Natural killer cell (primary cell): ENCODE results near the gene PRKN. TPM values are rescaled to one million over a fixed set of nuclear protein-coding genes. Genes with fewer than 3 reads are reported as not detected.

Experiments
- ATAC-seq, 3 donors: fragments of 150-1000 bp in 2 of 3; fragments of 200-7000 bp in 1 of 3; cut with Tn5 transposase; 1 replicate in 1 of 3; 2 replicates in 2 of 3; pipeline ENCODE4 v1.10.0; 2021; ENCODE audit warnings: mild to moderate bottlenecking in 2 of 3, moderate library complexity in 2 of 3
- DNase-seq, 2 donors: peaks; one replicate each; pipeline versions ENCODE4 v3.0.0 to v3.0.0-alpha.2; 2013 to 2021; ENCODE audit warnings: mixed read lengths in 1 of 2
- H3K27ac ChIP-seq: one replicate; pipeline ENCODE4 v1.5.1; 2013; ENCODE audit warnings: mild to moderate bottlenecking, low read length
- H3K27me3 ChIP-seq: one replicate; pipeline ENCODE4 v1.6.1; 2013; ENCODE audit warnings: low read length; ENCODE audit not compliant: control insufficient read depth, insufficient read depth
- H3K36me3 ChIP-seq: one replicate; pipeline ENCODE4 v1.6.1; 2013; ENCODE audit warnings: low read length; ENCODE audit not compliant: control insufficient read depth, insufficient read depth
- H3K4me1 ChIP-seq: one replicate; pipeline ENCODE4 v1.6.1; 2013; ENCODE audit warnings: low read length; ENCODE audit not compliant: control insufficient read depth, insufficient read depth
- H3K4me3 ChIP-seq: one replicate; pipeline ENCODE4 v1.5.1; 2013; ENCODE audit warnings: low read length
- H3K9me3 ChIP-seq: one replicate; pipeline ENCODE4 v1.6.1; 2013; ENCODE audit warnings: low read length; ENCODE audit not compliant: control insufficient read depth, insufficient read depth
- H3K27ac Mint-ChIP-seq, 2 donors: one replicate each; pipeline ENCODE4 v1.8.0; 2022; ENCODE audit warnings: mild to moderate bottlenecking in 2 of 2, mixed read lengths in 2 of 2, moderate library complexity in 1 of 2
- H3K27me3 Mint-ChIP-seq, 2 donors: one replicate each; pipeline ENCODE4 v1.8.0; 2022; ENCODE audit warnings: low read depth in 2 of 2, mixed read lengths in 2 of 2
- H3K36me3 Mint-ChIP-seq: one replicate; pipeline ENCODE4 v1.8.0; 2022; ENCODE audit warnings: mixed read lengths
- H3K4me1 Mint-ChIP-seq, 2 donors: one replicate each; pipeline ENCODE4 v1.8.0; 2022; ENCODE audit warnings: mixed read lengths in 2 of 2
- H3K4me3 Mint-ChIP-seq: one replicate; pipeline ENCODE4 v1.8.0; 2022; ENCODE audit warnings: mild to moderate bottlenecking, moderate library complexity, mixed read lengths
- H3K9me3 Mint-ChIP-seq, 2 donors: one replicate each; pipeline ENCODE4 v1.8.0; 2022; ENCODE audit warnings: mixed read lengths in 2 of 2
- CTCF ChIP-seq: fragments of 200-600 bp; IDR thresholded peaks from one replicate; pipeline ENCODE4 v1.8.0; 2022; ENCODE audit warnings: antibody characterized with exemption
- WGBS: methylation state at CpG from one replicate; pipeline ENCODE4 v1.1.7; 2013; ENCODE audit warnings: missing lambda C conversion rate; ENCODE audit not compliant: insufficient coverage; 5-methylcytosine and 5-hydroxymethylcytosine counted together
- intact Hi-C: fragments of 100-400 bp; cut with micrococcal nuclease; formaldehyde crosslinking; loops from one replicate; pipeline ENCODE4 v1.14.2; 2022
- total RNA-seq, 4 donors: library from RNA; stranded (reverse); fragments of 120-200 nt in 1 of 4; gene quantifications; one replicate each; pipeline versions ENCODE4 v1.2.3 to v1.2.4, GENCODE V29; 2013 to 2022

The PRKN gene
- total RNA-seq, 3 donors from 2014 or later (not counting 1 experiment from before 2014, with no cell fraction given): 1.4 to 1.9 (median 1.9) TPM

- no peaks in the 10 kb centered on the region for H3K27me3 ChIP-seq
- no peak overlapping the region for H3K27ac ChIP-seq
- Mint-ChIP-seq H3K4me3 (no peak overlapping the region), H3K27me3 (no peaks in the 10 kb centered on the region), H3K4me1 (no peaks in the 10 kb centered on the region), H3K27ac (no peak overlapping the region), H3K36me3 (no peaks in the 10 kb centered on the region), H3K9me3 (no peaks in the 10 kb centered on the region)
- ATAC-seq (no peak), DNase-seq (no peak)
- no peaks in the 10 kb centered on the region for H3K9me3 ChIP-seq
- intact Hi-C loops: no loop called here
- no peaks in the 10 kb centered on the region for H3K4me1 ChIP-seq
- no CpG with 5 or more reads among the region's 3 CpGs for WGBS
- TF ChIP-seq CTCF: no peak
- H3K36me3 ChIP-seq: no peaks in the 10 kb centered on the region
- H3K4me3 ChIP-seq: no peak overlapping the region
Observed at GRCh38 chr6:162198925-162199324, 528.6 kb downstream of the PRKN start.

DNA sequence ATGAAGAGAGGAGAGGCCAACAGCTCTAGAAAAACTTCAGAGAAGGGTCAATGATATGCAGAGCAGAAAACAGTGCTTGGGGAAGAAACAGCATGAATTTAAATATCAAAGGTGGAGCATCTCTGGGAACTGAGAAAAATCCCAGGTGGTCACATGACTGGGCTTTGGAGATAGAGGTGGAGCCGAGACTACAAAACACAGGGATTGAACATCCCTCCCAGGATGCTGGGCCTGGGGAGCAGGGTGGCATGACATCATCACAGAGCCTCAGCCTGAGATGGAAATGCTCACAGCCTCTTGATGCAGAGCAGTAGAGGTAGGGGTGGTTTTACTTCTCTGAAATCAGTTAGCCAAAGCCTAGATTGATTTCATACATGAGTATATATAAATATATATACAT, 529.5 kb downstream of the PRKN start:
- Histone ChIP-seq H3K36me3 (no peaks in the 10 kb centered on the region), H3K4me1 (no peaks in the 10 kb centered on the region), H3K27me3 (no peaks in the 10 kb centered on the region), H3K9me3 (no peaks in the 10 kb centered on the region), H3K27ac (no peak overlapping the region), H3K4me3 (no peak overlapping the region)
- no peak overlapping the region for H3K27ac Mint-ChIP-seq
- no peak for DNase-seq
- intact Hi-C loops: no loop called here
- 93% methylated on average over 1 of the region's 1 CpG for WGBS
- no peak for TF ChIP-seq CTCF
- H3K27me3 Mint-ChIP-seq: no peaks in the 10 kb centered on the region
- H3K4me1 Mint-ChIP-seq: no peaks in the 10 kb centered on the region
- no peak for ATAC-seq
- no peaks in the 10 kb centered on the region for H3K36me3 Mint-ChIP-seq
- peaks cover 0 to 2% of the 10 kb centered on the region in 2 donors for H3K9me3 Mint-ChIP-seq
- H3K4me3 Mint-ChIP-seq: no peak overlapping the region

DNA sequence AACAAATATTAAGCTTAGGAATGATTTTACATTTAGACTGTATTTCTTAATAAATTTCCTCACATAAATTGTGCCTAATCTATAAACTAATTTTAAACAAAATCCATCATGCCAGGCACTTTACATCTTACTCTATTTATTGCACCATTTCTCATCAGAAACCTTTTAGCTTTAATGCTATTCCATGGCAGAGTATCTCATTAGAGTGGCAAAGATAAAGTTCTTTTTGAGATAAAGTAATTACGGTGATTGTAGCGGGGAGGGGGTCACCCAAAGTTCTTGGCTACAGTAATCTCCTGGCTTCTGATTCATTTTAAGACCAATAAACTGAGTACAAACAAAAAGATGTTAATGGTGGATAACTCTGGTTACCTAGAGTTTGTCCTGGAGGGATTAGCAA, 532.1 kb downstream of the PRKN start:
- peaks cover 0 to 2% of the 10 kb centered on the region in 2 donors for H3K9me3 Mint-ChIP-seq
- no peak overlapping the region for H3K27ac Mint-ChIP-seq
- DNase-seq (no peak), ATAC-seq (no peak)
- H3K27me3 Mint-ChIP-seq: no peaks in the 10 kb centered on the region
- no peaks in the 10 kb centered on the region for H3K36me3 Mint-ChIP-seq
- Histone ChIP-seq H3K27me3 (no peaks in the 10 kb centered on the region), H3K36me3 (no peaks in the 10 kb centered on the region), H3K4me3 (no peak overlapping the region), H3K4me1 (no peaks in the 10 kb centered on the region), H3K27ac (no peak overlapping the region), H3K9me3 (no peaks in the 10 kb centered on the region)
- H3K4me3 Mint-ChIP-seq: no peak overlapping the region
- no peak for TF ChIP-seq CTCF
- H3K4me1 Mint-ChIP-seq: no peaks in the 10 kb centered on the region
- WGBS: 100% methylated on average over 2 of the region's 2 CpGs
- intact Hi-C loops: no loop called here

DNA sequence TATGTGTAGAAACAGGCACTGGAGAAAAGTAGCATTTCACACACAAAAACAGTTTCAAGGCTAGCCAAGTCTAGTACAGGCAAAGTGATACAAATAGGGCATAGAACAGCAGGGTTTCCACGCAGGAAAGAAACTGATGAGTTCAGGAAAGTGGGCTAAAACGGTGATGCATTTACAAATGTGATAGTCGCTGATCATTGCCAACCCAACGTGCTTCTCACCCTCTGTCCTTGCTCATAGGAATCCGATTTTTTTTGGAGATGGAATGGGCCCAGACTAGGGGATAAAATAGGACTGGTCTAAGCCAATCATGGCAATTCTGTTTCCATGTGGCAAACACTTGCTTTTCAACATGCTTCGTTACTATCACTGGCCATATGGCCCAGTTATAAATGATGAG, 536.6 kb downstream of the PRKN start:
- H3K27me3 Mint-ChIP-seq: no peaks in the 10 kb centered on the region
- no peak overlapping the region for H3K4me3 ChIP-seq
- TF ChIP-seq CTCF: no peak
- DNase-seq: no peak
- H3K4me3 Mint-ChIP-seq: no peak overlapping the region
- no peak for ATAC-seq
- no peak overlapping the region for H3K27ac ChIP-seq
- H3K36me3 Mint-ChIP-seq: no peaks in the 10 kb centered on the region
- no peaks in the 10 kb centered on the region for H3K36me3 ChIP-seq
- H3K4me1 ChIP-seq: no peaks in the 10 kb centered on the region
- H3K9me3 Mint-ChIP-seq: peaks cover 2 to 5% of the 10 kb centered on the region in 2 donors
- H3K27me3 ChIP-seq: no peaks in the 10 kb centered on the region
- WGBS: 92% methylated on average over 6 of the region's 6 CpGs
- H3K9me3 ChIP-seq: no peaks in the 10 kb centered on the region
- intact Hi-C loops: no loop called here
- no peaks in the 10 kb centered on the region for H3K4me1 Mint-ChIP-seq
- no peak overlapping the region for H3K27ac Mint-ChIP-seq
